ENCODE results near the gene THEM5.
"Not testable (repeated sequence)": the region's sequence is repeated elsewhere in the genome, so short reads cannot be mapped to it uniquely, and the experiment has no call there.

THEM5 gene, protein sequence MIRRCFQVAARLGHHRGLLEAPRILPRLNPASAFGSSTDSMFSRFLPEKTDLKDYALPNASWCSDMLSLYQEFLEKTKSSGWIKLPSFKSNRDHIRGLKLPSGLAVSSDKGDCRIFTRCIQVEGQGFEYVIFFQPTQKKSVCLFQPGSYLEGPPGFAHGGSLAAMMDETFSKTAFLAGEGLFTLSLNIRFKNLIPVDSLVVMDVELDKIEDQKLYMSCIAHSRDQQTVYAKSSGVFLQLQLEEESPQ

DNA sequence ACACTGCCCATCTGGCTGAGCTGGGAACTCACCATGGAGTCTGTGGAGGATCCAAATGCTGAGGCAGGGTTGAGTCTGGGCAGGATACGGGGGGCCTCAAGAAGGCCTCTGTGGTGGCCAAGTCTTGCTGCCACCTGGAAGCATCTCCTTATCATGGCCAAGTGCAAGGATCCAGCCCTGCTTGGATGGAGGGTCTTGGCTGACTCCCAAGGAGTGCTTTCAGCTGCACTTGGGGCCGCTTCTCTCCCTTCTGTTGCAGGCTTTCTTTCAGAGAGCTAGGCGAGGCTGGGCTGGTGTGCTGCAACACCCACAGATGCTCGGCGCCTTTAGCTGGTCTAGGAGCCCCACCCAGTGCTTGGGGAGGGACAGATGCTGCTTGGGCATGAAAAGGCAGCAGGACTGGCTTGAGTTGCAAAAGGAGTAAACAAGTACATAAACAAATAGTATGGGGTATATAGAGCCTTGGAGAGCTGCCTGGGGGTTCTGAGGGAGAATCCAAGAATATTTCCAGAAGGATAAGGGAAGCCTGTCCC, at the start of gene THEM5:
THEM5 (minus strand) TSS at position 302 of the 533 bp plus-strand sequence; CDS start at position 155, 147 bp downstream.
- TF ChIP-seq ZNF274 (IDR thresholded peaks at IDR 0.05; ENCODE audit: low read depth, low read length), result no peak
- no peak within 1 kb of the TSS for H3K4me3 ChIP-seq (ENCODE audit: low read length)

DNA sequence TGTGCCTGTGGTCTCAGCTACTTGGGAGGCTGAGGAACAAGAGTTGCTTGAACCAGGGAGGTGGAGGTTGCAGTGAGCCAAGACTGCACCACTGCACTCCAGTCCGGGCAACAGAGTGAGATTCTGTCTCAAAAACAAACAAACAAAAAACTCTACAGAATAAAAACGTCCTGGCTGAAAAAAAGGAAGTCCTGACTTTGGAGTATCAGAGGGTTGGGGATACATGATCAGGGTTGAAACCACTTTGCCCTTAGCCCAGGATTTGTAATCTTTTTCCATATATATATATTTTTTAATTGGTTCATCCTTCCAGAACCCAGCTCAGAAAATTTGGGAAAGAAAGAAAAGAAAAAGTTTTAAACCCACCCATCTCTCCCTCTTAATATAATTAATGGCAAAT, 49.3 kb upstream of the THEM5 start:
- no peak for TF ChIP-seq ZNF274 (IDR thresholded peaks at IDR 0.05; ENCODE audit: low read depth, low read length)
- H3K4me3 ChIP-seq (ENCODE audit: low read length), result no peak overlapping the region

DNA sequence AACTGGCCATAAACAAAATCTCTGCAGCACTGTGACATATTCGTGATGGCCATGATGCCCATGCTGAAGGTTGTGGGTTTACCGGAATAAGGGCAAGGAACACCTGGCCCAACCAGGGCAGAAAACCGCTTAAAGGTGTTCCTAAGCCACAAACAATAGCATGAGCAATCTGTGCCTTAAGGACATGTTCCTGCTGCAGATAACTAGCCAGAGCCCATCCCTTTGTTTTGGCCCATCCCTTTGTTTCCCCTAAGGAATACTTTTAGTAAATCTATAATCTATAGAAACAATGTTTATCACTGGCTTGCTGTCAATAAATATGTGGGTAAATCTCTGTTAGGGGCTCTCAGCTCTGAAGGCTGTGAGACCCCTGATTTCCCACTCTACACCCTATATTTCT, 47.3 kb upstream of the THEM5 start:
- not testable (repeated sequence) for H3K4me3 ChIP-seq (ENCODE audit: low read length)

DNA sequence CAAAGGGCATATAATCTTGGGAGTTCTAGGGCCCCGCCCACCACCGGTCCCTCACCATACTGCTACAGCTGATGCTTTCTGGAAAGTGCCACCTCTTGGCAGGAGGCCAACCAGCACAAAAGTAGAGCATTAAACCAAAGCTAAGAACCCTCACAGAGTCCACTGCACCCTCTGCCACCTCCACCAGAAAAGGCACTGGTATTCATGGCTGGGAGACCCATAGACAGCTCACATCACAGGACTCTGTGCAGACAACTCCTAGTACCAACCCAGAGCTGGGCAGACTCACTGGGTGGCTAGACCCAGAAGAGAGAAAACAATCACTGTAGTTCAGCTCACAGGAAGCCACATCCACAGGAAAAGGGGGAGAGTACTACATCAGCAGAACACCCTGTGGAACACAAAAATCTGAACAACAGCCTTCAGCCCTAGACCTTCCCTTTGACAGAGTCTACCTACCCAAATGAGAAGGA, 45.0 kb upstream of the THEM5 start:
- no peak for TF ChIP-seq ZNF274 (IDR thresholded peaks at IDR 0.05; ENCODE audit: low read depth, low read length)

DNA sequence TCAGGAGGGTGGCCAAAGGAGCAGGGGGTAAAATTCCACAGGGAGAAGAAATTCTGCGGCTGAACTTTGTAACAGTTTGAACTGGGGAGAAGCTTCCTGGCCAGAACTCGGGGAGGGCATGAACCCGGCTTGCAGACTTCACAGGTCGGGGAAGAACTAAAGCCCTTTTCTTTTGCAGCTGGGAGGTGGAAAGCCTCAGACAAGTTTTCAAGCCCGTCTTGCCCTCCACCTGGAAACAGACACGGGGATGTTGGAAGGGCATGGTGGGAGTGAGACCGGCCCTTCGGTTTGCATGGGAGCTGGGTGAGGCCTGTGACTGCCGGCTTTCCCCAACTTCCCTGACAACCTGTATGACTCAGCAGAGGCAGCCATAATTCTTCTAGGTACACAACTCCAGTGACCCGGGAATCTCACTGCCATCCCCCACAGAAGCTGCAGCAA, 44.5 kb upstream of the THEM5 start:
- TF ChIP-seq ZNF274 (IDR thresholded peaks at IDR 0.05; ENCODE audit: low read depth, low read length), result no peak
- H3K4me3 ChIP-seq (ENCODE audit: low read length), result no peak overlapping the region

More for the DNA sequence above, 45.0 kb upstream of the THEM5 start:
- H3K4me3 ChIP-seq (ENCODE audit: low read length), result no peak overlapping the region

DNA sequence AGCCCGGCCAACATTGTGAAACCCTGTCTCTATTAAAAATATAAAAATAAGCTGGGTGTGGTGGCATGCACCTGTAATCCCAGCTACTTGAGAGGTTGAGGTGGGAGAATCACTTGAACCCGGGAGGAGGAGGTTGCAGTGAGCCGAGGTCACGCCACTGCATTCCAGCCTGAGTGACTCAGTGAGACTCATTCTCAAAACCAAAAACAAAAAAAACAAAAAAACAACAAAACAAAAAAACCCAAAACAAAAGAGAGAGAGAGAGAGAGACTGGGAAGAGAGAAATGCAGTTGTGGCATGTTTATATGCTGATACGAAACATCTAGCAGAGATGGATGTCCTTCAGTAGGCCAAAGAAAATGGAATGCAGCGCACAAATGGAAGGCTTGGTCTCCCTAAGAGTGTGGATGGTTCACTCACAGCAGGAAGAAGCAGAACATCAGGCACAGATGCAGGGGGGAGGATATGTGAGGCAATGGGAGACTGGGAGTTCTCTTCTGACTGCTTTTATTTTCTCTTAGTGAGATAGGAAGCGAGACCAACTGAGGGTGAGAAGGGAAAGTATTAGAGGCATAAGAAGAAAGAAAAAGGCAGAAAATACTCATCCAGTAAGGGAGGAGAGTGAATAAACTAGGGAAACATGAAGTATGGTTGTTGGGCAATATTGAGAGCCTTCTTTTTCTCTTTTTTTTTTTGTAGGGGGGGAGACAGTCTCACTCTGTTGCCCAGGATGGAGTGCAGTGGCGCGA, 39.8 kb upstream of the THEM5 start:
- no peak overlapping the region for H3K4me3 ChIP-seq (ENCODE audit: low read length)
- TF ChIP-seq ZNF274 (IDR thresholded peaks at IDR 0.05; ENCODE audit: low read depth, low read length), result no peak

DNA sequence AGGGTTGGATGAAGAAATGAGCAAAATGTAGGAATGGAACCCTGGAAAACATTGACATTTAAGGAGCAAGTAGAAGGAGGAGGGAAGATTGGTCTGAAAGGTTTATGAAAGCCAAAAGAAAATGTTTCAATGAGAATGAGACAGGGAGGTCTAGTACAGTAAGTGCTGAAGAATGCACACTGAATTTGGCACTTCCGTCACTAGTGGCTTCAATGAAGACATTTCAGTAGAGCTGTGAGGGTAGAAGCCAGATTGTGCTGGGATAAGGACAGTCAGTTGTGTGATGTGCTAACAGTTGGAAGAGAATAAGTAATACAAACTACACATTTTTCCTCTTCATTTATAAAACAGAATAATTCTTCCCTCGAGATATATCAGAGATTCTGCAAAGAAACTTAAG, 38.7 kb upstream of the THEM5 start:
- no peak for TF ChIP-seq ZNF274 (IDR thresholded peaks at IDR 0.05; ENCODE audit: low read depth, low read length)
- no peak overlapping the region for H3K4me3 ChIP-seq (ENCODE audit: low read length)

DNA sequence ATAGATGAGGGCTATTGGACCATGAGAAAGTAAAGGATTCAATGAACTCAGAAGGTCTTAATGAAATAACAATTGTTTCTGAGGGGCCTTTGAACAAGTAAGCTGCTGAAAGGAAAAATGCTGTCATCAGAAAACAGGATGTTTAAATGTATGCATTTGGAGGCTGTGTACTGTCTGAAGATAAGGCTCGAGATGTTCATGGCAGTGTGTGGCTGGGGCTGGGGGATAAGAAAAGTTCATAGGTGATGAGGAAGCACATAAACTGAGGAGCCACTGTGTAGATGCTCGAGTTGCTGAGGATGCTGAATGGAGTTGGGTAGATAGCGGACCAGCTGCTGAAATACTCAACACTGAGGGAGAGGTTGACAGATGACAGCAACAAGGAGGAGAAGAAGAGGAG, 38.0 kb upstream of the THEM5 start:
- no peak for TF ChIP-seq ZNF274 (IDR thresholded peaks at IDR 0.05; ENCODE audit: low read depth, low read length)

DNA sequence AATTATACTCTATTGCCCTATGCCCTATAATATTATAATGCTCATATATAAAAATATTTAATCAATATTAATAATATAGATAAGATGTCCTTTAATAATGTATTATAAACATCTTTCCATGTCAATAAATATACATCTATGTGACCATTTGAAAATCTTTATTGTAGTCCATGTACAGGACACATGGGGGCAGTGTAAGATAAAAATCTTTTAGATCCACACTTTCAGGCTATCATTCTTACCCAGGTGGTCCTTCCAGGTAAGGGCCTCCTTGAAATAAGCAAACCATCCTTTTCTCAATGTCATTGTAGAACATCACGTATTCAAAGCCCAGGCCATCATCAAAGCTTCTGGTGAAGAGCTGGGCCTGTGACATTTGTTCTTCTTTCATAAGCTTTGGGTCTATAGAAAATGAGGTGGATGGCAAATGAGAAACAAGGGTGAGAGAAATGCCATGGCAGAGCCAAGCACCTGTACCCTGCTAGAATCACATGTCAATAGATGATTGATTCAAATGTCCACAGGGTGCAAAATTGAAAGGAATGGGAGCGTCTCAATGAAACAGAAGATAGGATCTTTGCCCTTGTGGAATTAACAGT, 35.6 kb upstream of the THEM5 start:
- TF ChIP-seq ZNF274 (IDR thresholded peaks at IDR 0.05; ENCODE audit: low read depth, low read length), result no peak
- H3K4me3 ChIP-seq (ENCODE audit: low read length), result no peak overlapping the region

More for the DNA sequence above, 38.0 kb upstream of the THEM5 start:
- no peak overlapping the region for H3K4me3 ChIP-seq (ENCODE audit: low read length)

DNA sequence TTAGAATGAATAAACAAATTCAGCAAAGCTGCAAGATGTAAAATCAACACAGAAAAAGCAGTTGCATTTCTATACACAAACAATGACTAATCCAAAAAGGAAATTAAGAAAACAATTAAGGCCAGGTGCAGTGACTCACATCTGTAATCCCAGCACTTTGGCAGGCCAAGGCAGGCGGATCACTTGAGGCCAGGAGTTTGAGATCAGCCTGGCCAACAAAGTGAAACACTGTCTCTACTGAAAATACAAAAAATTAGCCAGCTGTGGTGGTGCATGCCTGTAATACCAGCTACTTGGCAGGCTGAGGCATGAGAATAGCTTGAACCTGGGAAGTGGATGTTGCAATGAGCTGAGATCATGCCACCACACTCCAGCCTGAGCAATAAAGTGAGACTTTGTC, 33.5 kb upstream of the THEM5 start:
- TF ChIP-seq ZNF274 (IDR thresholded peaks at IDR 0.05; ENCODE audit: low read depth, low read length), result no peak

DNA sequence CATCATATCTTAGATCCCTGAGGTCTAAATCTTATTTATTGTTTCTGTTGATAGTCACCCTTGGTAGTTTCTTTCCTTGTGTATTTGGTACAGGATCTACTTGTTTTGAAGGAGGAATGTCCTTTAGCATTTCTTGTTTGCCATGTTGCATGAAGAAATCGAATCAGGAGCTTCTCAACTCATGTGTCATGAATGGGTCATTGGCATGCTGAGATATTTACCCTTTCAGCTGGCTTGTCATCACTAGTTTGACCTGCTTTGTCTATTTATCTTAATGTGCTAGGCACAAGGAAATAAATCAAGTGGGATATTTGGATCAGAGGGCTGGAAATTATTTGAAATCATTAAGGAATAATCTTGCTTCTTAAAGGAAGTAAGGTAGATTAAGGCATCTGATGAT, 32.0 kb upstream of the THEM5 start:
- TF ChIP-seq ZNF274 (IDR thresholded peaks at IDR 0.05; ENCODE audit: low read depth, low read length), result no peak
- no peak overlapping the region for H3K4me3 ChIP-seq (ENCODE audit: low read length)

More for the DNA sequence above, 33.5 kb upstream of the THEM5 start:
- H3K4me3 ChIP-seq (ENCODE audit: low read length), result no peak overlapping the region

DNA sequence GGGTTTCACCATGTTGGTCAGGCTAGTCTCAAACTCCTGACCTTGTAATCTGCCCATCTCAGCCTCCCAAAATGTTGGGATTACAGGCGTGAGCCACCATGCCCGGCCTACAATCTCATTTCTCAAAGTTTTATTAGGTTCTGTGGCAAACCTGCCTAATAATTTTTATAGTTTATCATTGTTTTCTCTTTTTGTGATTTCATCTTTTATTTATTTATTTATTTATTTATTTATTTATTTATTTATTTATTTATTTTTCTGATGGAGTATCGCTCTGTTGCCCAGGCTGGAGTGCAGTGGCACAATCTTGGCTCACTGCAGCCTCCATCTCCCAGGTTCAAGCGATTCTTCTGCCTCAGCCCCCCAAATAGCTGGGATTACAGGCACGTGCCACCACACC, 31.4 kb upstream of the THEM5 start:
- not testable (repeated sequence) for H3K4me3 ChIP-seq (ENCODE audit: low read length)

DNA sequence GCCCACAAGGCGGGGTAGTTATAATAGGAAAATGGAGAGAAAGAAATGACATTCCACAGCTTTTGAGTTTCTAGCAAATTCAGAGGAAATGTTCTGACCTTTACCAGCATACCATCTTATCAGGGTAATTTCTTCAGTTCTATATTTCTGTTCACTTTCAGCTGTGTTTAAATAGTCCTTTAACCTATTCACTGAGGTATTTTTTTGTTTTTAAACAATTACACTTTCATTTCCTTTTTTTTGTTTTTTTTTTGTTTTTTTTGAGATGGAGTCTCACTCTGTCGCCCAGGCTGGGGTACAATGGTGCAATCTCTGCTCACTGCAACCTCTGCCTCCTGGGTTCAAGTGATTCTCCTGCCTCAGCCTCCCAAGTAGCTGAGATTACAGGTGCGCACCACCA, 30.9 kb upstream of the THEM5 start:
- not testable (repeated sequence) for H3K4me3 ChIP-seq (ENCODE audit: low read length)

DNA sequence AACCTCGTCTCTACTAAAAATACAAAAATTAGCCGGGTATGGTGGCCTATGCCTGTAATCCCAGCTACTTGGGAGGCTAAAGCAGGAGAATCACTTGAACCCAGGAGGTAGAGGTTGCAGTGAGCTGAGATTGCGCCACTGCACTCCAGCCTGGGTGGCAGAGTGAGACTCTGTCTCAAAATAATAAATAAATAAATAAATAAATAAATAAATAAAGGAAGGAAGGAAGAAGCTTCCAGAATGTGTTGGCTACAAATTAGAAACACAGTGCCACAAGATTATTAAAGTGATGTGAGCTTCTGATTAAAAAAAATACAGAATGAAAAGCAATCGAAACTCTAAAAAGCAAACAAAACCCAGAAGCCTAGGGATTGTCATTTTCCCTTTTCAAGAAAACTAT, 30.4 kb upstream of the THEM5 start:
- not testable (repeated sequence) for H3K4me3 ChIP-seq (ENCODE audit: low read length)

DNA sequence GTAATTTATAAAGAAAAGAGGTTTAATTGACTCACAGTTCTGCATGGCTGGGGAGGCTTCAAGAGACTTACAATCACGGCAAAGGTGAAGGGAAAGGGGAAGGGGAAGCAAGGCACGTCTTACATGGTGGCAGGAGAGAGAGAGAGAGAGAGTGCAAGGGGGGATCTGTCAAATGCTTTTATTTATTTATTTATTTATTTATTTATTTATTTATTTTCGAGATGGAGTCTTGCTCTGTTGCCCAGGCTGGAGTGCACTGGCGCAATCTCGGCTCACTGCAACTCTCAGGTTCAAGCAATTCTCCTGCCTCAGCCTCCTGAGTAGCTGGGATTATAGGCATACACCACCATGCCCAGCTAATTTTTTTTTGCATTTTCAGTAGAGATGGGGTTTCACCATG, 29.4 kb upstream of the THEM5 start:
- not testable (repeated sequence) for H3K4me3 ChIP-seq (ENCODE audit: low read length)

Data from GM08714 (cell line).